ENCODE results near the gene SMIM35. TPM values are rescaled to one million over a fixed set of nuclear protein-coding genes. Genes with fewer than 3 reads are reported as not detected.

The SMIM35 gene
- polyA plus RNA-seq, 1 of the 3 experiments (the other 2 are of a cell fraction) = not detected

DNA sequence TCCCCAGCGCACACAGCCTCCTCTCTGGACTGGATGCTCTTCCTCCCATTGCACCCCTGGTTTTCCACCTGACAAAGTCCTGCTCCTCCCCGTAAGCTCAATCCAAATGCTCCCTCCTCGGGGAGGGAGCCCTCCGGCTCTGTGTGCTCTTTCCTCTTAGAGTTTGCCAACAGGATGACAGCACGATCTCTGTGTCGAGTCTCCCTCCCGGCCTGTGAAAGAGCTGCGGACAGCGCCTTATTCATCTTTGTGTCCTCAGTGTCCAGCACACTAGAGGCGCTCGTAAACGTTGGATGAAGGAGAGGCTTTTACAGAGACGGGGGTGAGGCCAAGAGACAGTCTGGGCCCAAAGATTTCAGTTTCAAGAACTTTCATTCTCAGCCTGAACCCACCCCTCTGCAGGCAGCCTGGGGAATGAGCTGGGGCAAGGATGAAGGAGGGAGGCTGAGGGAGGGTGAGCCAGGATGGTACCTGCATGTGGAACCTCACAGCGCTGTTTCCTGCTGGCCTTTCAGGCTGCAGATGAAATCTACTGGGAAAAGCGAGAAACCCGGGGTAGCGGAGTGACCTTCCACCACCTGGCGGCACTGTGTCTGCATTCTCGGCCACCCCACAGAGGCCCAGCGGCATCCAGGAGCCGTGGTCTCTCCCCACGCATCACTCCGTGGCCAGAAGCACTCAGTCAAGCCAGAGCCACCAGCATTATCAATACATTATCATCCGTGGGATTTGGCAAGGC lies 18.4 kb downstream of the SMIM35 start:
- ChIA-PET CTCF (interaction anchor here (0.7 to 1.1 kb wide), 3 partner anchors 15 to 646 kb away, joined by 3 read pairs; no protein-coding TSS in a partner anchor), POLR2A (no interaction called here)
- no peaks in the 10 kb centered on the region for H4K20me1 ChIP-seq (ENCODE audit: insufficient read depth)
- H3K27me3 ChIP-seq (ENCODE audit: insufficient read depth) = no peaks in the 10 kb centered on the region
- no peak overlapping the region for H3K4me3 ChIP-seq (ENCODE audit: low read depth in 2 of 2, low read length in 1 of 2)
- no peak overlapping the region for H3K4me2 ChIP-seq
- H3K9me3 ChIP-seq = no peaks in the 10 kb centered on the region
- 75% methylated on average over 22 of the region's 24 CpGs for WGBS (ENCODE audit: low lambda C conversion rate)
- H2AFZ ChIP-seq (ENCODE audit: low read depth) = no peak overlapping the region
- no peaks in the 10 kb centered on the region for H3F3A ChIP-seq (replicated peaks; ENCODE audit: insufficient read depth)
- H3K27ac ChIP-seq (ENCODE audit: low read depth in 2 of 2, low read length in 1 of 2) = no peak overlapping the region
- TF ChIP-seq TCF12 (IDR thresholded peaks at IDR 0.05) = no peak
- TF ChIP-seq SMC3 (IDR thresholded peaks at IDR 0.05; ENCODE audit: low read depth, low read length) = no peak
- no peak for TF ChIP-seq FOXM1 (IDR thresholded peaks at IDR 0.05; ENCODE audit: low read depth)
- TF ChIP-seq GATA2 (CRISPR knock-in tag; IDR thresholded peaks at IDR 0.05) = no peak
- no peak for TF ChIP-seq NRF1 (IDR thresholded peaks at IDR 0.05; ENCODE audit: low read depth, low read length)
- no peak for TF ChIP-seq TEAD4 (IDR thresholded peaks at IDR 0.05; ENCODE audit: borderline replicate concordance, insufficient read depth)
- TF ChIP-seq IRF3 (IDR thresholded peaks at IDR 0.05; ENCODE audit: low read depth, low read length) = no peak
- TF ChIP-seq USF1 (IDR thresholded peaks at IDR 0.05; ENCODE audit: borderline replicate concordance, low read depth) = no peak
- TF ChIP-seq EZH2phosphoT487 (IDR thresholded peaks at IDR 0.05; ENCODE audit: borderline replicate concordance, low read depth) = no peak
- TF ChIP-seq RXRA (IDR thresholded peaks at IDR 0.05; ENCODE audit: borderline replicate concordance, low read depth) = no peak
- TF ChIP-seq MXI1 (IDR thresholded peaks at IDR 0.05; ENCODE audit: low read depth, low read length) = no peak
- no peak overlapping the region for H3K9ac ChIP-seq
- no peaks in the 10 kb centered on the region for H3K36me3 ChIP-seq (replicated peaks in 1 of 2; ENCODE audit: control insufficient read depth in 1 of 2, insufficient read depth in 2 of 2, low read length in 1 of 2)
- no peak for DNase-seq
- no peaks in the 10 kb centered on the region for H3K9me2 ChIP-seq
- no peaks in the 10 kb centered on the region for H3K4me1 ChIP-seq (ENCODE audit: control insufficient read depth in 1 of 2, insufficient read depth in 2 of 2, low read depth in 1 of 2, low read length in 1 of 2)
- no peaks in the 10 kb centered on the region for H3K79me2 ChIP-seq (ENCODE audit: insufficient read depth)

GRCh38 chr11:118067006-118067405 lies 19.8 kb downstream of the SMIM35 start:
- CTCF ChIA-PET = no interaction called here
- H3K79me2 ChIP-seq (ENCODE audit: insufficient read depth) = no peaks in the 10 kb centered on the region
- H3K4me2 ChIP-seq = no peak overlapping the region
- POLR2A ChIA-PET = no interaction called here
- no peaks in the 10 kb centered on the region; the same call in 1 of the 2 replicates for H3K27me3 ChIP-seq (ENCODE audit: insufficient read depth)
- no peaks in the 10 kb centered on the region for H3K9me2 ChIP-seq
- H3K36me3 ChIP-seq (replicated peaks in 1 of 2; ENCODE audit: control insufficient read depth in 1 of 2, insufficient read depth in 2 of 2, low read length in 1 of 2) = no peaks in the 10 kb centered on the region
- no peaks in the 10 kb centered on the region for H4K20me1 ChIP-seq (ENCODE audit: insufficient read depth)
- 51% methylated on average over 8 of the region's 8 CpGs for WGBS (ENCODE audit: low lambda C conversion rate)
- no peak overlapping the region for H2AFZ ChIP-seq (ENCODE audit: low read depth)
- no peaks in the 10 kb centered on the region for H3K4me1 ChIP-seq (ENCODE audit: control insufficient read depth in 1 of 2, insufficient read depth in 2 of 2, low read depth in 1 of 2, low read length in 1 of 2)
- H3K27ac ChIP-seq (ENCODE audit: low read depth in 2 of 2, low read length in 1 of 2) = no peak overlapping the region
- H3F3A ChIP-seq (replicated peaks; ENCODE audit: insufficient read depth) = no peaks in the 10 kb centered on the region
- H3K9ac ChIP-seq = no peak overlapping the region
- no peak overlapping the region for H3K4me3 ChIP-seq (ENCODE audit: low read depth in 2 of 2, low read length in 1 of 2)
- no peaks in the 10 kb centered on the region for H3K9me3 ChIP-seq
- no peak for DNase-seq
- TF ChIP-seq IRF3 (IDR thresholded peaks at IDR 0.05; ENCODE audit: low read depth, low read length) (no peak), TEAD4 (IDR thresholded peaks at IDR 0.05; ENCODE audit: borderline replicate concordance, insufficient read depth) (no peak), MEF2A (IDR thresholded peaks at IDR 0.05; ENCODE audit: borderline replicate concordance, low read depth) (no peak), CHD2 (IDR thresholded peaks at IDR 0.05; ENCODE audit: low read length, partially characterized antibody) (no peak), YY1 (IDR thresholded peaks at IDR 0.05; ENCODE audit: low read depth) (no peak), ZBTB33 (IDR thresholded peaks at IDR 0.05; ENCODE audit: borderline replicate concordance, low read depth) (no peak), RFX5 (IDR thresholded peaks at IDR 0.05; ENCODE audit: low read length) (no peak), ELF1 (IDR thresholded peaks at IDR 0.05) (no peak), POLR2AphosphoS5 (IDR thresholded peaks at IDR 0.05; ENCODE audit: low read depth, low read length) (no peak), RXRA (IDR thresholded peaks at IDR 0.05; ENCODE audit: borderline replicate concordance, low read depth) (no peak)
- TF ChIP-seq, protein P1, sequence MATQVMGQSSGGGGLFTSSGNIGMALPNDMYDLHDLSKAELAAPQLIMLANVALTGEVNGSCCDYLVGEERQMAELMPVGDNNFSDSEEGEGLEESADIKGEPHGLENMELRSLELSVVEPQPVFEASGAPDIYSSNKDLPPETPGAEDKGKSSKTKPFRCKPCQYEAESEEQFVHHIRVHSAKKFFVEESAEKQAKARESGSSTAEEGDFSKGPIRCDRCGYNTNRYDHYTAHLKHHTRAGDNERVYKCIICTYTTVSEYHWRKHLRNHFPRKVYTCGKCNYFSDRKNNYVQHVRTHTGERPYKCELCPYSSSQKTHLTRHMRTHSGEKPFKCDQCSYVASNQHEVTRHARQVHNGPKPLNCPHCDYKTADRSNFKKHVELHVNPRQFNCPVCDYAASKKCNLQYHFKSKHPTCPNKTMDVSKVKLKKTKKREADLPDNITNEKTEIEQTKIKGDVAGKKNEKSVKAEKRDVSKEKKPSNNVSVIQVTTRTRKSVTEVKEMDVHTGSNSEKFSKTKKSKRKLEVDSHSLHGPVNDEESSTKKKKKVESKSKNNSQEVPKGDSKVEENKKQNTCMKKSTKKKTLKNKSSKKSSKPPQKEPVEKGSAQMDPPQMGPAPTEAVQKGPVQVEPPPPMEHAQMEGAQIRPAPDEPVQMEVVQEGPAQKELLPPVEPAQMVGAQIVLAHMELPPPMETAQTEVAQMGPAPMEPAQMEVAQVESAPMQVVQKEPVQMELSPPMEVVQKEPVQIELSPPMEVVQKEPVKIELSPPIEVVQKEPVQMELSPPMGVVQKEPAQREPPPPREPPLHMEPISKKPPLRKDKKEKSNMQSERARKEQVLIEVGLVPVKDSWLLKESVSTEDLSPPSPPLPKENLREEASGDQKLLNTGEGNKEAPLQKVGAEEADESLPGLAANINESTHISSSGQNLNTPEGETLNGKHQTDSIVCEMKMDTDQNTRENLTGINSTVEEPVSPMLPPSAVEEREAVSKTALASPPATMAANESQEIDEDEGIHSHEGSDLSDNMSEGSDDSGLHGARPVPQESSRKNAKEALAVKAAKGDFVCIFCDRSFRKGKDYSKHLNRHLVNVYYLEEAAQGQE (IDR thresholded peaks at IDR 0.05; ENCODE audit: low read depth, low read length) = no peak

Data from SK-N-SH (cell line).